ENCODE data around the gene TRIM38.

DNA sequence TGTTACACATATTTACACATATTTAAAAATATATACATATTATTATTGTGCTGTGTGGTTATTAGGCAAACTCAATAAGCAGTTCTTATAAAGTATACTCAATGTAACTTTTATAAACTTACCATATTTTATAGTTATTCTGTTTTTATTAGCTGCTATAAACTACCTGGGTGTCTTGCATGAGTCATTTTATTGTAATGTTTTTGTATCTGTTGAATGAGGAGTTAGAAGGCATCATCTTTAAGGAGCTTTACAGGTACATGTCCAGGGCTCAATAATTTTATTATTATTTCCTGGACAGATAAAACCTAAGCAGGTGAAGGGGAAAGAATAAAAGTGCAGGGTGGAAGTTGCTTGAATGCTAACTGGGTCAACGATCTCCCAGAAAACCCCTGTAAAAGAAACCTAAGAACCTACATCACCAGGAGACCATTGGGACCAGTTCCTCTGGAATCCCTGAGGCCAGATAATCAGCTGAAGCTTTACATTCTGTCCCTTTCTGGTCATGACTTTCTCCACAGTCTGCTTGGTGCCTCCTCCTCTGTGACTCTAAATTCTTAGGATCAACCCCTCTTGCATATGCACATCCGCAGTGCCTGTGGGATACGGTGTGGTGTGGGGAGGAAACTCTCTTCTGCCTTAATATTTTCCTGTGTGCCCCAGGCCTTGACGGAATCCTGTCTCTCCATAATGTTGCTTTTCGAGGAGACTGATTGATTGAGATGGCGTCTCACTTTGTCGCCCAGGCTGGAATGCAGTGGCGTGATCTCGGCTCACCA lies 38.0 kb downstream of the TRIM38 start:
- no peak for TF ChIP-seq POLR2A (IDR thresholded peaks at IDR 0.05)
- TF ChIP-seq, protein P1, sequence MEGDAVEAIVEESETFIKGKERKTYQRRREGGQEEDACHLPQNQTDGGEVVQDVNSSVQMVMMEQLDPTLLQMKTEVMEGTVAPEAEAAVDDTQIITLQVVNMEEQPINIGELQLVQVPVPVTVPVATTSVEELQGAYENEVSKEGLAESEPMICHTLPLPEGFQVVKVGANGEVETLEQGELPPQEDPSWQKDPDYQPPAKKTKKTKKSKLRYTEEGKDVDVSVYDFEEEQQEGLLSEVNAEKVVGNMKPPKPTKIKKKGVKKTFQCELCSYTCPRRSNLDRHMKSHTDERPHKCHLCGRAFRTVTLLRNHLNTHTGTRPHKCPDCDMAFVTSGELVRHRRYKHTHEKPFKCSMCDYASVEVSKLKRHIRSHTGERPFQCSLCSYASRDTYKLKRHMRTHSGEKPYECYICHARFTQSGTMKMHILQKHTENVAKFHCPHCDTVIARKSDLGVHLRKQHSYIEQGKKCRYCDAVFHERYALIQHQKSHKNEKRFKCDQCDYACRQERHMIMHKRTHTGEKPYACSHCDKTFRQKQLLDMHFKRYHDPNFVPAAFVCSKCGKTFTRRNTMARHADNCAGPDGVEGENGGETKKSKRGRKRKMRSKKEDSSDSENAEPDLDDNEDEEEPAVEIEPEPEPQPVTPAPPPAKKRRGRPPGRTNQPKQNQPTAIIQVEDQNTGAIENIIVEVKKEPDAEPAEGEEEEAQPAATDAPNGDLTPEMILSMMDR (IDR thresholded peaks at IDR 0.05) = no peak

Data from esophagus squamous epithelium (tissue), 4 donors.